Skin of body (tissue), 2 donors: ENCODE data around the gene MEGF6. TPM values are rescaled to one million over a fixed set of nuclear protein-coding genes. Genes with fewer than 3 reads are reported as not detected.

ENCODE experiments used
- DNase-seq: peaks from one replicate; lab custom pipeline; 2025; lab: John Stamatoyannopoulos, UW
- total RNA-seq: library from RNA; depleted of rRNA; stranded (reverse); fragments of >200 nt; gene quantifications from one replicate; pipeline ENCODE4 v1.2.3, GENCODE V29; 2014

Gene MEGF6
- total RNA-seq, 1 donor from 2014 or later, result 62.5 TPM

DNA sequence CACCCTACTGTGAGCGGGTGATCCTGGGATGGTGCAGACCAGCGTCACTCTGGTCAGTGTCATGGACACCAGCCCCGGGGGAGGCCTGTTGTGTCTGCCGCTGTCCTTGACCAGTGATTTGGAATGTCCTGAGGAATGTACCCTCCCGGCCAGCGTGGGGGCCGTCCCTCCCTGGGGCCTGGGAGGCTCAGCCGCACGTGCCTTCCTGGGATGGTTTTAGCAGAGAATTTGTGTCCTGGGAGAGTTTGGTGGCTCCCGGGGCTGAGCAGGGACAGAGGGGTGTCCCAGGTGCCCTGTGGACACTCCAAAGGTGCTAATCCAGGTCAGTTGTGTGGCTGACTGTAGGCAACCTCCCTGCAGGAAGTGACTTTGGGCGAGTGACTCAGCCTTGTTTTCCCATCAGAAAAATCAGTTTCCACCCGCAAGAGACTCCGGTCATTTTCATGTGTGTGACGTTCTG, 150.6 kb downstream of the MEGF6 start:
- no peak for DNase-seq

DNA sequence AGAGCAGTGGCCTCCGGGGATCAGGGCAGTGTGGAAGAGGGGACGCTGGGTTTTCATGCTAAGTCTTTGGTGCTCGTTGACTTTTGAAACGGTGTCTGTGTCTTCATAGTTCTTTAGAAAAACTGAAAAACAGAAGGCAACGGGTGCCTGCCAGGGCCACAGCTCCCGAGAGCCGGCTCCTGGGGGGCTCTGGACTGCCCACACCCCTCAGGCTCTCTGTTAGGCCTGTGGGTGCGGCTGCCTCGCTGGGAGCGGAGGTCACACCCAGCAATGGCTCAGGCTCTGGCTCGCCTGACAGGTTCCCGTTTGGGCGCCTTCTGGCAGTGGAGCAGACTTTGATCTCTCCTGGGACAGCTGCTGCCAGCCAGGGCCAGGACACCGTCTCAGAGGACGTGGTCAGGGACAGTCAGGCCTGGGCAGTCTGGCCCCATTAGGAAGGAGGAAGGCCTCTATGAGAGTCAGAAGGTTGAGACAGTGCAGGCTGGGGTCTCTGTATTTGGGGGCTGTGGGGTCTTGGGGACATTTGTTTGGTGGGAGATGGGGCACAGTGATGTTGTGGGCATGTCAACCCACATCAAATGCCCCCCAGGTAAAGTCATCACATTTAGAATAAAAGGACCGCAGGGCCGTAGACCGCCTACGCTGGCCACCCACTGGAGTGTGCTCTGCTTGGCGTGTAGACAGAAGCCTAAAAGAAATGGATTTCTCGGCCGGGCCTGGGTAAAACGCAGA, 151.2 kb downstream of the MEGF6 start:
- DNase-seq, result no peak

DNA sequence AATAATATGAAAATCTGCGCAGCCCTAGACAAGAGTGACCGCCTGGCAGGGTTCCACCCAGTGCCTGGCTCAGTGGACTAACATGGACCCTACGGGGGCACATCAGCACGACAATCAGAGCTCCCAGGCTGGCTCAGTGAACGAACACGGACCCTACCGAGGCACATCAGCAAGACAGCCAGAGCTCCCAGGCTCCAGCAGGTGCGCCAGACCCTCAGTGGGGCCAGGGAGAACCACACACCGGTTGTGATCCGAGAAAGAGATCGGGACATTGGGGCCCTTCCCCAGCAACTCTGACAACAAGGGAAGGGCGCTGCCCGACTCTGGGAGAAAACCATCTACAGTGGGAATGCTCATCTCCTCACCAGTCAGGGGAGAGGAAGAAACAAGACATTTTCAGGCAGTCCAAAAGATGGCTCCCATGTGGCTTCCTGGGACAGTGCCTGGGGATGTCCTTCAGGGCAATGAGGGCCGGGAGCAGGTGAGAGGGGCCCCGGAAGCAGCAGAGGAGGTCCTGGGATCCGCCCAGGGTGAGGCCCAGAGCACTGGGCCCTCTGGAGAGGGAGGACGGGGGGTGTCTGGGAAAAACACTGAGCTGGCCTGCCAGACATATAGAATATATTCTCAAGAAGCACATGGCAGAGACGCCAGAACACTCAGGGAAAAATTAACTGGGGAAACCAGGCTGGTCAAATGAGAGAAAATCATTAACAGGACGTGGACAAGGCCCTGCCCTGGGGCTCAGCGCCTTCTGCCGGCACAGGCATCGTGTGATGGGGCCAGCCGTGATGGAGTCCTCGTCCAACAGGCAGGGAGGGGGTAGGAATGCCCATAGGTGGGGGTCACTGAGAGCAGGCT, 152.0 kb downstream of the MEGF6 start:
- no peak for DNase-seq

DNA sequence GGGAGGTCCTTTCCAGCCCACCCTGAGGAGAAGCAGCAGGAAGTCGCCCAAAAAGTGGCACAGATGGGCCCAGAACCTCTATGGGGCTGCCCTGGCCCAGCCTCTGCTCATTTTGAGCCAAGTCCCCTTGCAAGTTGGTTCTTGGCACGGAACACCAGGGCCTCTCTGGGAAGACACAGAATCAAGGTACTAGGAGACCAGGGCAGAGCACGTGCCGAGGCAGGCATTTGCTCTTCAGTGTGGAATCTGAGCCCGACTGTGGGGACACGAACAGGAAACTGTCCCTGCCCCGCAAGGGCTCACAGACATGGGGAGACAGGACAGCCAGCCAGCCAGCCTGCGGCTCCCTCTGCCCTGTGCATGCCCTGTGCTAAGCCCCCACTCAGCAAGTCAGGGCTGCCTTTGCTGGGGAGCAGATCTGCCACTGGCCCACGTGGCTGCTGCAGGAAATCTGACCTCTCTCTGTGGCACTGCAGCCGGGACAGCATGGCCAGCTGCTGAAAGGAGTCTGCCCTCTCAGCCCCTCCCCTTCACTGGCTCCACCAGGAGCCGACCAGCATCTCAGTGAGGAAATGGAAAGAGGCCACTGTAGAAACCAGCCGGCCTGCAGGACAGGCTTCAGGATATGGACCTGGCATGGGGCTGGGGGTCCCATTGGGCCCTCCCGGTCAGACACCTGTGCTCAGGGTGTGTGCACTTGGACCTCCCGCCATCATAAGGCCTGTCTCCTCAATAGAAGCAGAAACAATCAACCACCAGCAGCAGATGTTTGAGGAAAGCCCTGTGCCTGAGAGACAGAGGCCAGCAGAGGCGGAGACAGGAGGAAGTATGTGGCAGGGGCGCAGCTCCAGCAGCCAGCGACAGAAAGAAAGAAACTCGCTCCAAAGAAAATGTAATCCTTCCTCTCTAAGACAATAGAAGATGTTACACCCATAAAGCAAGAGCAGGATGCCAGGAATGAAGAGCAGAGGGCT, 153.1 kb downstream of the MEGF6 start:
- no peak for DNase-seq

DNA sequence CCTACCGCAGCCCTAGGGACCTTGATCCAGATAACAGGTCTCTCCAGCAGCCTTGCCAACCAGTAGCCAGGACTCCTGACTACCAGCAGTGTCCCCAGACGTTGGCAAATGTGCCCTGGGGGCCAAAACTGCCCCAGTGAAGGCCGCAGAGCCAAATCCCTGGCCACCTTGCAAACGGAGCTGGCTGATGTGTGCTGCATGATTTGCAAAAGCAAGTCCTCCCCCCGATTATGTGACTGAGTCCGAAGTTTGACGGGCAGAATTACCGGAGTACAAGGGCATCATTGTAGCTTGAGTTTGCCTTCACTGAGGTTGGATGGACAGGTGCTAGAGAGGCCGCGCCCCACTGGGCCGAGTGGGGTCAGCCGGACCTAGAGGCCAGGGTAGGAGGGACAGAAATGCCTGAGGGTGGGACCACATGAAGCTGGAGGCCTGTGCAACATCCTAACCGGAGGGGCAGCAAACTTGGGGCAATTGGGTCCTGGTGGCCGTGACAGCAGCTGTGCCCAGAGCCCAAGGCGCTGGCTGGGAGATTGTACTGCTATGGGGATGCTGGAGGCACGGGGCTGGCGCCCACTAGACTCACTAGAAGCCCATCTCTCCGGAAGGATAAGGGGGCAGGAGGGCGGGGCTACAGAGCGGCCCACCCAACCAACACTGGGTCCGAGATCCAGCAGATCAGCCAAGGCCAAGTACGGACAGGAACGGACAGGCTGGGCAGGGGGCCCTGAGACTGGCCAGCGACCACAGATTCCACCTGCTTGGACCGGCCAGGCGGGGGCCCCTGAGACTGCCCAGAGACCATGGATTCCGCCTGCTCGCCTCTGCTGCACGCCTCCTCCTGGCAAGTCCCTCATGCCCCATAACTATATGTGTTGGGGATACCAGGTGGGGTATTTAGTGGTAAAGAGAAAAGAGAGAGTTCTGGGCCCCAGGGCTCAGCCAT, 154.1 kb downstream of the MEGF6 start:
- no peak for DNase-seq

DNA sequence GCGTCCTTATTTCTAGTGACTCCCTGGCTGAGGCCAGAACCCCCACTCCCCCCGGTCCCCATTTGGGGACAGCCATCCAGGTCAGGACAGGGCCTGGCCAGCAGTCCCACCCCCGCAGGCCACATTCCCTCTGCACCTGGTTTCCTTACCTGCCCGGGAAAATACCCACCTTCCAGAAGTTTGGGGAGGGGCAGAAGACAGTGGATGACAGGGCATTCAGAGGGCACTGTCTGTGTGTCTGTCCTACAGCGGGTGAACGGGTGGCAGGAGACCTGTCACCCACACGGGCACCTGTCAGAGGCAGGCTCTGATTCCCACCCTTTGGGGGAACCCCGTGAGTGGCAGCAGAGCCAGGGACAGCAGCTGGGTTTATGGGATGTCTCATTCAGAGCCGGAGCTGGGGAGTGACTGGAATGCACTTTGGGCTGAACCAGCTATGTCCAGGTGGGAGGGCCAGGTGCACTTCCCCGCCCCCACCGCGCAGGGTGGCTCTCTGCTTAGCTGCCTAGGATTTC, 154.8 kb downstream of the MEGF6 start:
- DNase-seq, result no peak

DNA sequence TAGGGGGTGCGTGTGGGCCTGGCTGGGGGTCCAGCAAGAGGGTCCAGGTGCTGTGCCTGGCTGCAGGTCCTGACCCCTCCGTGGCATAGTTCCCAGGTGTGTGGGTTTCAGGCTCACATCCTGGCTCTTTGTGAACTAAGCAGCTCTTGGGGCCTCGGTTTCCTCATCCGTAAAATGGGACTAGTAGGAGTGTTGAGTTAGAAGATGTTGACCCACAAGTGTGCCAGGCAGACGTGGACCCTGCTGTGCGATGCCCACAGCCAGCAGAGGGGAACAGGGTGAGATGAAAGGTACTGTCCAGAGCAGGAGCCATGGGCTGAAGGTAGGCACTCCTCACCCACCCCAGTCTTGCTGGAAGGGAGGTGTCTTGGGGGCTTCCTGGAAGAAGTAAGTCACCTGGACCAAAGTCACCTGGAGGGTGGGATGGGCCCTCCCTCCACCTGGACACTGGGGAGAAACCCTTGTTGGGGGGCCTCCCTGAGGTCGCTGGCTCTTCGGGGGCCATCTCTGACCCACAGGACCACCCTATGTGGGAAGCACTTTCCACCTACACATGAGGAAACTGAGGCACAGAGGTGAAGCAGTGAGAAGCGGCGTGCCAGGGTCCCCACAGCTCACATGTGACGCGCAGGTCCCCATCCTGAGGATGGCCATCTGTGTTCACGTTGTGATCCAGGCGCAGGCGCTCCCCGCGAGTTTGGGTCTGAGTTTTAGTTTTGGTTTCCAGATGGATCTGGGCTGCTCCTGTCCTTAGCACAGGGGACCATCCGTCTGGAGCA, 155.4 kb downstream of the MEGF6 start:
- DNase-seq, result no peak

DNA sequence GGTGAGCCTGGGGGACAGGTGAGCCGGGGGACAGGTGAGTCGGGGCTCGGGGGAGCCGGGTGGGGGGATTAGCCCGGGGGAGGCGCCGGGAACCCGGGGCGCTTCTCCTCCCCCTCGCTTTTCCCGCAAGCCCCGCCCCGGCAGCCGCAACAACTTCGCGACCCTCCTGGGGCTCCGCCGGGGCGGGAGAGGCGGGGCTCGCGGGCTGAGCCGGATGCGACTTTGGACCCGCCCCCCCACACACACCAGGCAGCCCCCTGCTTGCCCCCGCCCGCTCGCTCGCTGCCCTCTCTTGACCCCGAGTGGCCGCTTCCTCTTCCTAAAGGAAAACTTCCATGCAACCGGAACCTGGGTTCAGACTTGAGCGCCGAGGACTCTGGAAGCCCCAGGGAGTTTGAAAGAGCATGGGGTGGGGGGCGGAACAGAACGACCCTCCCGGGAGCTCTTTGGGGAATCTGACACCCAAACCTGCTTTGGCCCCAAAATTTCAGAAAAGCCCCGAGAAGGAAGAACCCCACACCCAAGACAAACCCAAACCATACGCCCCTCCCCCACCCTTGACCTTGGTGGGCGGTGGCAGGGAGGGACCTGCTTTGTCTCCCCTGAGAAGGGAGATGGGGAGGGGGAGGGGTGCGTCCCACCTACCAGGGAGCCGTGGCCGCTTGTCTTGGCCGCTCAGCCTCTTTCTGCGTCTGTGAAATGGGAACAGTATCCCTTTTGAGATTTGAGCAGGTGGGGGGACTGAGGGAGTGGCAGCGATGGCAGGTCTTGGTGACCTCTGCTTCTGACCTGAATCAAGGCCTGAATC, 156.3 kb downstream of the MEGF6 start:
- no peak for DNase-seq

DNA sequence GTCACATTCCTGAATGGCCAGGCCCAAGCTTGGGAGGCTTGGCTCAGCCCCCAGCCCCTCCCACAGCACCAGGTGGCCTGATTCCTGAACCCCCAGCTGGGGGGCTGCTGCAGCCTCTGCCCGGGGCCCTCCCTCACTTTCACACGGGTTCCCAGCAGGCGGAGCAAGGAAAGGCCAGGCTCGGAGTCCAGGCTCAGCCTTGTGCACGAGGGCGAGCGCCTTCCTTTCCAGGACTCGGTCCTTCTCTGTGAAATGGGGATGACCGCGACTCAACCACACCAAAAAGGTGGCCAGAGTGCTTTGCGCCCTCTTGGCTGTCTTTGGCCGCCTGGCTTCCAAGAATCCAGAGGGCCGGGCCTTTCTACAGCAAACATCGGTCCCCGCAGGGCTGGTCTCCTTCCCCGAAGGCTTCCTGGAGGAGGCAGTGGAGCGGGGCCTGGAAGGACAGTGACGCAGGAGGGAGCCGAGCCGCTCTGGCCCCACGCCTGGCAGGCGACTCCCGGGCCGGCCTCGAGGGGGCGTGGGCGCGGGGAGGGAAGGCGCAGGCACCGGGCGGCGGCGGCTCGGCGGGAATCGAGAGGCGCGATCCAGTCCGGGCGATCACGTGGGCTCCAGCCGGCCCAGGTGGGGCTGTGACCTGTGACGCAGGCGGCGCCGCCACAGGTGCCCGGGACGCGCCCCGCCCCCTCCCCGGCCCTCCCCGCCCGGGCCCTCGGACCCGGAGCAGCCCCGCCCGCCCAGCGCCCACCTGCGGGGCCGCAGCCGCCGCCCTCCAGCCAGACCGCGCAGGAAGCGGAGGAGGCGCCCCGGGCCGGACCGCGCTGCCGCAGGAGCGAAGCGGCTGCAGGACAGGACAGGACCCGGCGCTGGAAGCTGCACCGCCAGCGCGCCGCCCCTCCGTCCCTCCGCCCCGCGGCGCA, 157.2 kb downstream of the MEGF6 start, which contains the start of gene ARHGEF16:
ARHGEF16 (plus strand) TSS at position 775 of the 920 bp plus-strand sequence. CDS start 8,420 bp downstream, outside the sequence.
- DNase-seq, result no peak

DNA sequence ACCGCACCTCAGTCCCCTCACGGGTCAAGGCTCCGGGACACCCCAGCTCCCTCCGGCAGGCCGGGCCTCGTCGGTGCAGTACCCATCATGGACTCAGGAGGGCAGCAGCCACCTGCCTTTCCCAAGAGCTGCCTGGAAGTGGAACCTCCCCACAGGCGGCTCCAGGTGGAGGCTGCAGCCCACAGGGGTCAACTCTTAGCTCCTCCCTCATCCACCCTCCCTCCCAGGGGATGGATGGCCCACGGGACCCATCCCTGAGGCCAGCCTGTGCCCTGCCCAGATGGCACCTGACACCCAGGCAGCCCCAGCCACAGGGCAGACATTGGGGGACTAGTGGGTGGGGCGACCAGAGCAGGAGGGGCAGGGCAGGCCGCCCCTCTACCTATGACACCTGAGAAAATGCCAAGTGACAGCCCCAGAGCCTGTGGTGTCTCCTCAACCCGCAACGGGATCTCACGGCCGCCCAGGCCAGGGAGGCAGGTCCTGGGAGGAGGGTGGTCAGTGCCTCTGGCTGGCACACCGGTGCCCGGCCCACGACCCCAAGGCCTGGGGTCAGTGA, 158.0 kb downstream of the MEGF6 start:
- DNase-seq, result peak; percentile 37

DNA sequence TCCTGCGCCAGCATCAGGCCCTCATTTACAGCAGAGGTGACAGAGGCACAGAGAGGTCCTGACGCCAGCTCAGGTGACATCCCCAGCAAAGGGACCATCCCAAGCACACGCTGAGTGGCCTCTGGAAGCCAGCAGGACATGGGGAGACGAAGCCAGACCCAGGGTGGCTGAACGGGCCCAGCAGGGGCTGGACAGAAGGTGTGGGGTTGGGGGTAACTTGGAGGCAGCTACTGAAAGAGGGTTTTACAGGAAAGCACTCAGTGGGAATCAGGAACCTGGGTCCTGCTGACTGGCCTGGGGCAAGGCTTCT, 158.5 kb downstream of the MEGF6 start:
- DNase-seq, result no peak

DNA sequence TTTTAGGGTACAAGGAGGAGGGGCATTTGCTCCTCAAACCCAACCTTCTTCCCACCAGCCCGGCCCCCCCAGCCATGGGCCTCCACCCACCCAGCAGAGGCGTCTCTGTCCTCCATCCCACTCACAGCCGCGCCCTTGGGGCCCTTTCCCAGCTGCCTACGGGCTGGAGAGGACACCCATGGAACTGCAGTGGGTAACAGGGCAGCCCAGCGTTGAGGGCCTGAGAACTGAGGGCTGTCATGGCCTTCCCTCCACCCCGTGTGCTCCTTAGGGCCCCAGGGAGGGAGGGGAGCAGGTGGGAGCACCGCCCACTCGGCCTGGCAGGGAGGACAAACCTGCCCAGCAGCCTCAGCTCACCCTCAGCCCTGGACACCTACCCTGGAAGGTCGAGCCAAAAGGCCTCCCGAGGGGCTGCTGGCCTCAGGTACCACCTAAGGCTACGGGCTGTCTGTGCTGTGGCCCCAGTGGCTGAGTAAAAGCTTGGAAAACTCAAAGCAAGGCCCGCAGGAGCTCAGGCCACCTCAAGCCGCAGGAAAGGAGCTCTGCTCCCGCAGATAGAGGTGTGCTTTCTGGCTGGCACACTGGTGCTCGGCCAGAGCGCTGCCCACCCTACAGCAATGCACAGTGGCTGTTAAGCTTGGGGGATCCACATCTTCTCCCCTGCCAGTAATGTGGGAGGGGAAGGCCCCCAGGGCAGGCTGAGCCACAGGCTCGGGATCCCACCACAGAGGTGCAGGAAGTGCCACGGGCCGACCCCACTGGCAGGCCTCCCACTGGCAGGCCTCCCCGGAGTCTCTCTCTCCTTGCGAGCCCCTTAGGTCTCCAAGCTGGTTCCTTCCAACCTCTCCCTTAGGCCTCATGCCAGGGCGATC, 159.1 kb downstream of the MEGF6 start:
- DNase-seq, result no peak

DNA sequence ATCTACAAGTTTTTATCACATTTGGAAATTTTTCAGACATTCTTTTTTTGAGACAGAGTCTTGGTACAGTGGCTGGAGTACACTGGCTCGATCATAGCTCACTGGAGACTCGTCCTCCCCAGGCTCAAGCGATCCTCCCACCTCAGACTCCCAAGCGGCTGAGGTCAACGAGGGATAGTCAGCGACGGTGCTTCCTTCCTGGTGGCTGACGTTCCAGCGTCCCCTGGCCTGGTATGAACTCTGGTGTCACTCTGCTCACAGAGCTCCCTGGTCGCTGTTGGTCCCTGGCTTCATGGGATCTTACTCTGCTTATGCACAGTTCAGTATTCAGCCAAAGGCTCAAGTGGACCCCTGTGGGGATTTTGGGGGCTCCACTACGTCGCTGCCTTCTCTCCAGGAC, 160.3 kb downstream of the MEGF6 start:
- no peak for DNase-seq

DNA sequence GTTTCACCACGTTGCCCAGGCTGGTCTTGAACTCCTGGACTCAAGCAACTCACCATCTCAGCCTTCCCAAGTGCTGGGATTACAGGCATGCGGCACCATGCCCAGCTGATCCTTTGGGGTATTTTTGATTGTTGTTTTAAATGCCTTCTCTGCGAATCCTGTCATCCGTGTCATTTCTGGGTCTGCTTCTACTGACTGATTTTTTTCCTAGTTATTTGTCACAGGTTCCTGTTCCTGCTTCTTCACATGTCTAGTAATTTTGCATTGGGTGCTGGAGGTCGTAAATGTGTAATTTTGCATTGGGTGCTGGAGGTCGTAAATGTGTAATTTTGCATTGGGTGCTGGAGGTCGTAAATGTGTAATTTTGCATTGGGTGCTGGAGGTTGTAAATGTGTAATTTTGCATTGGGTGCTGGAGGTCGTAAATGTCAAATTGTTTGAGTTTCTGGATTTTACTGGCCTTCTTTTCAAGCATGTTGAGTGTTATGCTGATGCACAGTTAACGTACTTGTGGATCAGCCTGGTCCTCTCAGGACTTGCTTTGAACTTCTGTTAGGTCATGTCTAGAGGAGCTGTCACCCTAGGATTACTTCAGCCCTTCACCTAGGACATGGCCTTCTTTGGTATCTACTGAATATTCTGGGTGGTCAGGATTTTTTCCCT, 161.0 kb downstream of the MEGF6 start:
- DNase-seq, result no peak

DNA sequence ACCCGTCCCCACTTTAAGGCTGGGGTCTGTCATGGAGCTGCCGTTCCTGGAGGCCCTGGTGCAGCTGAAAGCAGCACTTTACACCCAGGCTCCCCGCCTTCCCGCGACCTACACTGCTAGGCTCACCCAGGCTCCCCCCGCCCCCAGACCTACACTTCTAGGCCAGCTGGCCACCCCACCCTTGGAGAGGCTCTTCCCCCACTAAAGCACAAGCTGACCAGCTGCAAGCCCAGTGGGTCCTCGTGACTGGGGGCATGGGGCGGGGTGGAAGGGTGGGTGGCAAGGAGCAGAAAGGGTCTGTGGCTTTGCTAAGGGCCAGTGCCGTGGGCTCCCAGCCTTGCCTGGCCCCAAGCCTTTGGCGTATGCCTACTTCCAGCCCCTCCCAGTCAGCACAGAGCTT, 166.6 kb downstream of the MEGF6 start:
- DNase-seq, result no peak

DNA sequence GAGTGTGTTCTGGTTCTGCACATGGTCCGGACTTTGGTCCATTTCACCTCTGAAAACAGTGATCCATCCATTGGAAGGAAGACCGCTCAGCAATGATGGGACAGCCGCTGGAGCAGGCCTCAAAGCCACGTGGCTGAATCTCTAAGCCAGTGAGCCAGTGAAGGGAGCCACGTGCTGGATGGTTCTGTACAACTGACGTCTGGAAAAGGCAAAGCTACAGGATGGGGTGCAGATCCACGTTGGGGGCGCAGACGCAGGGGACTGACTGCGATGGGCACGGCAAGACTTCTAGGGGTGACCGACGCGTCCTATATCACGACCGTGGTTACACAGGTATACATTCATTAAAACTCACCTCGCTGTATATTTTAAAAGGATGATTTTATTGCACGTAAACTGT, 167.0 kb downstream of the MEGF6 start:
- DNase-seq, result no peak
